AG09319 (cell line): ENCODE measurements around the gene CCNYL1.
"Not testable (repeated sequence)": the region's sequence is repeated elsewhere in the genome, so short reads cannot be mapped to it uniquely, and the experiment has no call there.

Source experiments
- DNase-seq: peaks from one replicate; pipeline ENCODE4 v3.0.0-alpha.2; 2010; ENCODE audit warnings: low read depth; ENCODE audit errors: extremely low read depth
- TF ChIP-seq, protein P1 (sequence below): IDR thresholded peaks from 2 replicates; pipeline ENCODE4 v1.5.1; 2011; ENCODE audit warnings: low read depth, mild to moderate bottlenecking, inconsistent platforms, low read length, moderate library complexity

CCNYL1 gene

DNA sequence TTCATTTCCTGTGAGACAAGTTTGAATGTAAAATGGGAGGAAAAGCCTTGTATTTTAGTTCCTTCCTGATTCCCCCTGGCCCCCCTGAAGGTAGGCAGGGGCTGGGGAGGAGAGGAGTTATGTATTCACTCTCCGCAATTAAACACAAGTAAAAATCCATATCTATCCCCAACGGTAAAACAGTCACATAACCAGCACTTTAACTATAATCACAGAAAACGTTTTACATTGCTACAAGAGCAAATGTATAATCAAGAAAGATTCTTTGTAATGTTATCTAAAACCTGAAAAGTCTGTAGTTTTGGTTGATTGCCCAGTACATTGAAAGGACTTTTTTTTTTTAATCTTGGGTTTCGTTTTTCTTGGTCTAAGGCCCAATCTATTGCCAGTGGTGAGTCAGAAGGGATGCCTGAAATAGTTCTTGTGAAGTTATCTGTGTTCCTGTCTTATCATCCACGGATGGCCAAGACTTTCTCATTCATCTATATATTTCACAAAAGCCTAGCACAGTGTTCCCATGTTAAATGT, 34.5 kb upstream of the CCNYL1 start:
- TF ChIP-seq, protein P1, sequence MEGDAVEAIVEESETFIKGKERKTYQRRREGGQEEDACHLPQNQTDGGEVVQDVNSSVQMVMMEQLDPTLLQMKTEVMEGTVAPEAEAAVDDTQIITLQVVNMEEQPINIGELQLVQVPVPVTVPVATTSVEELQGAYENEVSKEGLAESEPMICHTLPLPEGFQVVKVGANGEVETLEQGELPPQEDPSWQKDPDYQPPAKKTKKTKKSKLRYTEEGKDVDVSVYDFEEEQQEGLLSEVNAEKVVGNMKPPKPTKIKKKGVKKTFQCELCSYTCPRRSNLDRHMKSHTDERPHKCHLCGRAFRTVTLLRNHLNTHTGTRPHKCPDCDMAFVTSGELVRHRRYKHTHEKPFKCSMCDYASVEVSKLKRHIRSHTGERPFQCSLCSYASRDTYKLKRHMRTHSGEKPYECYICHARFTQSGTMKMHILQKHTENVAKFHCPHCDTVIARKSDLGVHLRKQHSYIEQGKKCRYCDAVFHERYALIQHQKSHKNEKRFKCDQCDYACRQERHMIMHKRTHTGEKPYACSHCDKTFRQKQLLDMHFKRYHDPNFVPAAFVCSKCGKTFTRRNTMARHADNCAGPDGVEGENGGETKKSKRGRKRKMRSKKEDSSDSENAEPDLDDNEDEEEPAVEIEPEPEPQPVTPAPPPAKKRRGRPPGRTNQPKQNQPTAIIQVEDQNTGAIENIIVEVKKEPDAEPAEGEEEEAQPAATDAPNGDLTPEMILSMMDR: no peak
- DNase-seq: peak; percentile 49

DNA sequence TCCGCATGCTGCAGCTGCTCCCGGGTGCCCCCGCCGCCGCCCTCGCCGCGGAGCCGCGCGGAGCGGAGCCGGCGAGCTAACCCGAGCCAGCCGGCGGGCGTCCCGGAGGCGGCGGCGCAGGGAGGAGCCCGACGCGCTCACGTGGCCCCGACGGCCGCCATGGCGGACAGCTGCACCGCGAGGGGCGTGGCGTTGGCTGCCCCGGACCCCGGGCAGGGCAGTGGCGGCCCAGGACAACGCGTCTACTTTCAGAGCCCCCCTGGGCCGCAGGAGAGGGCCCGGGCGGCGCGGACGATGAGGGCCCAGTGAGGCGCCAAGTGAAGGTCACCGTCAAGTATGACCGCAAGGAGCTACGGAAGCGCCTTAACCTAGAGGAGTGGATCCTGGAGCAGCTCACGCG, 30.0 kb upstream of the CCNYL1 start:
- TF ChIP-seq, protein P1: no peak
- DNase-seq: no peak

DNA sequence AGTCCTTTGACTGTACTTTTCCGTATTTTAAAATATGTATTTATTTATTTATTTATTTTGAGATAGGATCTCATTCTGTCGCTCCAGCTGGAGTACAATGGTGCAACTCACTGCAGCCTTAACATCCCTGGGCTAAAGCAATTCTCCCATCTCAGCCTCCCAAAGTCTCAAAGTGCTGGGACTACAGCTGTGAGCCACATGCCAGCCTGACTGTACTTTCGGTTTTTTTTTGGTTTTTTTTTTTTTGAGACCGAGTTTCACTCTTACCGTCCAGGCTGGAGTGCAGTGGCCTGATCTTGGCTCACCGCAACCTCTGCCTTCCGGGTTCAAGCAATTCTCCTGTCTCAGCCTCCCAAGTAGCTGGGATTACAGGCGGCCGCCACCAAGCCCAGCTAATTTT, 28.9 kb upstream of the CCNYL1 start:
- DNase-seq: no peak
- TF ChIP-seq, protein P1: no peak

DNA sequence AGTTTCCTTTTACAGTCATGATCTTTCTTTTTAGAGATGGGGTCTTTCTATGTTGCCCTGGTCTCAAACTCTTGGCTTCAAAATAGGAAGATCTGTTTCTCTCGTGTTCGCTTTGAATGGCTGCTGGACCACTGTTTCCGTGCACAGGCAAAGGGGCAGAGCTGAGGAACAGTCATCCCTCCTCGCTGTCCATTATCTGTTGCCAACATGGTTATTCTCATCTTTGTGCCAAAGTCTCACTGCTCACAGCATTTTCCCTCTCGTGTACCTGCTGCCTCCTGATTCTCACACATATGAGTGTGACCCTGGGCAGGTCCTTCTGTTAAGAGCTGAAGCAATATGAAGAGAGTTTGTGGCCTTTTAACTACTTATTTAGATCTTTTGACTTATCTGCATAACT, 28.0 kb upstream of the CCNYL1 start:
- TF ChIP-seq, protein P1: no peak
- DNase-seq: no peak

DNA sequence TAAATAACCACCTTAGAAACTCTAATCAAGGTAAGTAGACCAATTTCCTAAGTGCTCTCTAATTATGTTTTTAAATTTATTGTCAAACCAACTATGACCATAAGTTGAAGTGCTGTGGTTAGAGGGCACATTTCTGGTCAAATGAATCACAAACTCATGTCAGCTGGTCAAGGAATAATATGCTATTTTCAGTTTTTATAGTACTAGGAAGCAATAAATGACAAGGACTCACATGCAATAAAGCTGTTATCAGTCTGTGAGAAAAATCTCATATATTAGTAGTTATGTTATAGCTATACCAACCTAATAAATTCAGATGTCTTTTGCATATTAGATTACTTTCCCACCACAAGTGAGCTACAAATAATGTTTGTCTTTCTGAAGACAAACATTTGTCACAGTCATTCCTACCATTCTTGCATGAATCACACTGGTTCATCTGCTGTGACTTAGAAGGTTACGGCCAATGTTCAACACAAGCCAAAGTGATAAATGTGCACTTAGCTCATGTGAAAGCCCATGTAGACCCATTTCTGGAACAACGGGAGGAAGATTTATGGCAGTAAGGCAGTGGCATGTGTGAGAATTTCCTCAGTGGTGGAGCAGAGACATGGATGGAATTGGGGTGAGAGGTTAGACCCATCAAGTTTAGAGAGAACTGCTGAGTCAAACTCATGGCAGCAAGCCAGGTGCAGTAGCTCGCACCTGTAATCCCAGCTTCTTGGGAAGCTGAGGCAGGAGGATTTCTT, 27.4 kb upstream of the CCNYL1 start:
- DNase-seq: no peak
- TF ChIP-seq, protein P1: no peak

DNA sequence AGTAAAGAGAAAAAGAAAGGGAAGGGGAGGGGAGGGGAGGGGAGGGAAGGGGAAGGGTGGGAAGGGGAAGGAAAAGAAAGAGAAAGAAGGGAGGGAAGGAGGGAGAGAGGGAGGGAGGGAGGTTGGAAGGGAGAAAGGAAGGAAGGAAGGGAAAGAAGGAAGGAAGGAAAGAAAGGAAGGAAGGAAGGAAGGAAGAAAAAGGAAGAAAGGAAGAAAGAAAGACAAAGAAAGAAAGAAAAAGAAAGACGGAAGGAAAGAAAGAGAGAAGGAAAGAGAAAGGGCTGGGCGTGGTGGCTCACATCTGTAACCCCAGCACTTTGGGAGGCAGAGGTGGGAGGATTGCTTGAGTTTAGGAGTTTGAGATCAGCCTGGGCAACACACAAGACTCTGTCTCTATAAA, 24.6 kb upstream of the CCNYL1 start:
- TF ChIP-seq, protein P1: no peak
- no peak for DNase-seq

DNA sequence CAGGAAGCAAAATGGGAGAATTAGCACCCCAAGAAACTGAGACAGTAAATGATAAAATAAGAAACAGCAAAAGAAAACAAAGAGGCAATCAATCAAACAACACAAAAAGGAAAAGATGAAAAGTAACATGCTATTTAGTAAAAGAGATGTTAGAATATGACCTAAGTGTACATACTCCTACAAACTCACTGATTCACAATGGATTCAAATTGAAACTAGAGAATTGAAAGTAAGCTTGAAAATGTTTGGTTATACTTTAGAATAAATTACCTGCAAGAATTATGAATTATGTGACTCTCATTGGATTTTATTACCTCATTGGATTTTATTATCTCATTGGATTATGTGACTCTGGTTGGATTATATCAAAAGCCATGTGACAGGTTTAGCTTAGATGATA, 22.8 kb upstream of the CCNYL1 start:
- TF ChIP-seq, protein P1: no peak
- no peak for DNase-seq

DNA sequence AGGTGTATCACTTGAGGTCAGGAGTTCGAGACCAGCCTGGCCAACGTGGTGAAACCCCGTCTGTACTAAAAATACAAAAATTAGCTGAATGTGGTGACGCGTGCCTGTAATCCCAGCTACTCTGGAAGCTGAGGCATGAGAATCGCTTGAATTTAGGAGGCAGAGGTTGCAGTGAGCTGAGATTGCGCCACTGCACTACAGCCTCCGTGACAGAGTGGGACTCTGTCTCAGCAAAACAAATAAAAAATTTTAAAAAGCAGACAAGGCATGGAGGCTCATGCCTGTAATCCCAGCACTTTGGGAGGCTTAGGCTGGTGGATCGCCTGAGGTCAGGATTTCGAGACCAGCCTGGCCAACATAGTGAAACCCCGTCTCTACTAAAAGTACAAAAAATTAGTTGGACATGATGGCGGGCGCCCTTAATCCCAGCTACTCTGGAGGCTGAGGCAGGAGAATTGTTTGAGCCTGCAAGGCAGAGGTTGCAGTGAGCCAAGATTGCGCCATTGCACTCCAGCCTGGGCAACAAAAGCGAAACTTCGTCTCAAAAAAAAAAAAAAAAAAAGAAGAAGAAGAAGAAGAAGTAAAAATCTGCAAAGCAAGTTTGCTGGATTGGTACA, 20.5 kb upstream of the CCNYL1 start:
- DNase-seq: not testable (repeated sequence)
